T-helper 22 cell (primary cell): ENCODE data around the gene NOTUM.

Source experiments
- DNase-seq: peaks from one replicate; pipeline ENCODE4 v3.0.0-alpha.2; 2020; ENCODE audit warnings: low read depth

NOTUM gene

GRCh38 chr17:81909966-81910839, 50.8 kb downstream of the NOTUM start:
- DNase-seq: no peak

- no peak for DNase-seq
Measured at GRCh38 chr17:81909231-81909630, 51.8 kb downstream of the NOTUM start.

GRCh38 chr17:81908793-81909192, 52.2 kb downstream of the NOTUM start:
- no peak for DNase-seq

- no peak for DNase-seq
Measured at GRCh38 chr17:81907219-81908145, 53.5 kb downstream of the NOTUM start.

- no peak for DNase-seq
Measured at GRCh38 chr17:81906476-81907218, 54.3 kb downstream of the NOTUM start.

GRCh38 chr17:81905993-81906392, 55.0 kb downstream of the NOTUM start:
- DNase-seq: no peak

GRCh38 chr17:81905424-81905875, 55.5 kb downstream of the NOTUM start:
- no peak for DNase-seq

GRCh38 chr17:81904600-81905423, 56.2 kb downstream of the NOTUM start:
- DNase-seq: no peak

GRCh38 chr17:81903896-81904599, 56.9 kb downstream of the NOTUM start:
- no peak for DNase-seq

- DNase-seq: no peak
Measured at GRCh38 chr17:81903415-81903831, 57.6 kb downstream of the NOTUM start.

- no peak for DNase-seq
Measured at GRCh38 chr17:81902653-81903414, 58.2 kb downstream of the NOTUM start.
